Mesenchymal stem cell (in vitro differentiated cells and primary cell): Measurements from ENCODE around the gene NDUFAF8.

ENCODE experiments used
- DNase-seq: peaks from one replicate; pipeline ENCODE4 v3.0.0-alpha.2; 2013
- H2AFZ ChIP-seq: one replicate; pipeline ENCODE4 v1.6.1; 2013; ENCODE audit warnings: low read depth, mild to moderate bottlenecking, control low read depth, inconsistent platforms, low read length, moderate library complexity
- H2AK5ac ChIP-seq: 2 replicates; pipeline ENCODE4 v1.6.1; 2013; ENCODE audit warnings: low read length, moderate library complexity, mild to moderate bottlenecking, inconsistent platforms; ENCODE audit not compliant: severe bottlenecking
- H2BK120ac ChIP-seq: one replicate; pipeline ENCODE4 v1.6.1; 2013; ENCODE audit warnings: low read depth, mild to moderate bottlenecking, inconsistent platforms, low read length, moderate library complexity
- H2BK12ac ChIP-seq, 2 experiments: one replicate each; pipeline ENCODE4 v1.6.1; 2013; ENCODE audit warnings: inconsistent platforms in 2 of 2, low read length in 2 of 2, mild to moderate bottlenecking in 2 of 2, moderate library complexity in 2 of 2, control low read depth in 1 of 2
- H2BK15ac ChIP-seq: one replicate; pipeline ENCODE4 v1.6.1; 2013; ENCODE audit warnings: mild to moderate bottlenecking, low read depth, inconsistent platforms; ENCODE audit not compliant: poor library complexity, severe bottlenecking
- H2BK5ac ChIP-seq: 2 replicates; pipeline ENCODE4 v1.6.1; 2013; ENCODE audit warnings: low read depth, mild to moderate bottlenecking, low read length, control low read depth, inconsistent platforms; ENCODE audit not compliant: poor library complexity, severe bottlenecking
- H3K14ac ChIP-seq, 2 experiments: one replicate each; pipeline ENCODE4 v1.6.1; 2013; ENCODE audit warnings: inconsistent platforms in 2 of 2, low read length in 2 of 2, control low read depth in 1 of 2, mild to moderate bottlenecking in 1 of 2, moderate library complexity in 1 of 2
- H3K18ac ChIP-seq, 2 experiments: one replicate each; pipeline ENCODE4 v1.6.1; 2013; ENCODE audit warnings: inconsistent platforms in 2 of 2, low read length in 2 of 2, control low read depth in 1 of 2, low read depth in 1 of 2, mild to moderate bottlenecking in 1 of 2
- H3K23ac ChIP-seq, 2 experiments: one replicate each; pipeline ENCODE4 v1.6.1; 2013; ENCODE audit warnings: inconsistent platforms in 2 of 2, low read length in 2 of 2, mild to moderate bottlenecking in 2 of 2, moderate library complexity in 2 of 2, control low read depth in 1 of 2
- H3K27ac ChIP-seq: 2 replicates; pipeline ENCODE4 v1.5.1; 2013; ENCODE audit warnings: mild to moderate bottlenecking, moderate library complexity, low read length, control low read depth, inconsistent platforms; ENCODE audit not compliant: poor library complexity, severe bottlenecking
- H3K27me3 ChIP-seq, 2 experiments: 2 replicates each; pipeline versions ENCODE4 v1.6.1 to v1.7.0; 2013; ENCODE audit warnings: low read length in 2 of 2, mild to moderate bottlenecking in 2 of 2, moderate library complexity in 2 of 2, control low read depth in 1 of 2, inconsistent platforms in 1 of 2; ENCODE audit not compliant: control insufficient read depth in 1 of 2, insufficient read depth in 1 of 2
- H3K36me3 ChIP-seq, 2 experiments: 2 replicates each; pipeline versions ENCODE4 v1.6.1 to v1.7.0; 2013; ENCODE audit warnings: low read length in 2 of 2, control low read depth in 1 of 2, inconsistent platforms in 1 of 2, low read depth in 1 of 2, mild to moderate bottlenecking in 1 of 2; ENCODE audit not compliant: insufficient read depth in 2 of 2, control insufficient read depth in 1 of 2
- H3K4ac ChIP-seq, 2 experiments: one replicate each; pipeline ENCODE4 v1.6.1; 2013; ENCODE audit warnings: inconsistent platforms in 2 of 2, low read length in 2 of 2, mild to moderate bottlenecking in 2 of 2, moderate library complexity in 2 of 2, control low read depth in 1 of 2, low read depth in 1 of 2
- H3K4me1 ChIP-seq: 2 replicates; pipeline ENCODE4 v1.6.1; 2013; ENCODE audit warnings: low read depth, low read length, control low read depth; ENCODE audit not compliant: control insufficient read depth, insufficient read depth
- H3K4me2 ChIP-seq: 2 replicates; pipeline ENCODE4 v1.6.1; 2013; ENCODE audit warnings: low read length, mild to moderate bottlenecking, inconsistent platforms; ENCODE audit not compliant: poor library complexity, severe bottlenecking
- H3K4me3 ChIP-seq, 2 experiments: 2 replicates each; pipeline versions ENCODE4 v1.5.1 to v1.7.0; 2013; ENCODE audit warnings: low read length in 2 of 2, mild to moderate bottlenecking in 2 of 2, control low read depth in 1 of 2, low read depth in 1 of 2; ENCODE audit not compliant: insufficient read depth in 1 of 2
- H3K79me1 ChIP-seq: replicated peaks from 2 replicates; pipeline ENCODE4 v1.6.1; 2013; ENCODE audit warnings: mild to moderate bottlenecking, control low read depth, low read length, inconsistent platforms; ENCODE audit not compliant: poor library complexity, severe bottlenecking
- H3K9ac ChIP-seq: 2 replicates; pipeline ENCODE4 v1.7.0; 2013; ENCODE audit warnings: mild to moderate bottlenecking, low read length, moderate library complexity
- H3K9me3 ChIP-seq: 2 replicates; pipeline ENCODE4 v1.7.0; 2013; ENCODE audit warnings: mild to moderate bottlenecking, low read length; ENCODE audit not compliant: control insufficient read depth
- H4K8ac ChIP-seq: one replicate; pipeline ENCODE4 v1.6.1; 2013; ENCODE audit warnings: inconsistent platforms, mild to moderate bottlenecking, low read length, moderate library complexity
- H4K91ac ChIP-seq: one replicate; pipeline ENCODE4 v1.6.1; 2013; ENCODE audit warnings: mild to moderate bottlenecking, low read length, inconsistent platforms
- WGBS: methylation state at CpG from one replicate; pipeline ENCODE4 v1.1.7; 2013; ENCODE audit warnings: mixed read lengths; 5-methylcytosine and 5-hydroxymethylcytosine counted together

The NDUFAF8 gene

GRCh38 chr17:81259058-81259605 lies 20.0 kb downstream of the NDUFAF8 start:
- WGBS: 94% methylated on average over 23 of the region's 23 CpGs
- Histone ChIP-seq H3K18ac (no peak overlapping the region), H3K4ac (no peak overlapping the region), H2BK120ac (no peak overlapping the region), H3K27me3 (no peaks in the 10 kb centered on the region), H3K23ac (no peak overlapping the region), H3K79me1 (peaks cover 16% of the 10 kb centered on the region), H4K91ac (no peak overlapping the region), H2BK15ac (no peak overlapping the region), H3K9me3 (no peaks in the 10 kb centered on the region), H3K27ac (no peak overlapping the region), H3K4me3 (no peak overlapping the region), H2BK12ac (no peak overlapping the region), H2AK5ac (no peak overlapping the region), H3K4me1 (peaks cover 21% of the 10 kb centered on the region), H3K9ac (no peak overlapping the region), H2AFZ (no peak overlapping the region), H3K36me3 (peaks cover 46 to 81% of the 10 kb centered on the region in 2 experiments), H2BK5ac (no peak overlapping the region), H3K4me2 (no peak overlapping the region), H3K14ac (no peak overlapping the region), H4K8ac (no peak overlapping the region)
- DNase-seq: no peak

DNA sequence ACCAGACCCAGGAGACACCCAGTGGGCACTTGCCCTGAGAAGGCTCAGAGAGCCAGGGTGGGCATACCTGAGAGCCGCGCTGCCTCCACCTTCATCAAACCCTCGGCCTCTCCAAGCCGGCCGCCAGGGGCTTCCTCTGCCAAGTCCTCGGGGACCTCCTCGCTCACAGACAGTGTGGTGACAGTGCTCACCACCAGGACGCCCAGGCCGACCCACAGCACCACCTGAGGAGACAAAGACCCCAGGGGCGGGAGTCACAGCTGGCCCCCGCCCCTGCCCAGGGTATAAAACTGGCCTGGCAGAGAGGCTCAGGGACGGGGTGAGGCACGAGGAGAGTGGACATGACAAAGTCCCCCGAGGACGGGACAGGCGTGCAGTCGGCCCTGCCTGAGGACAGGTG lies 21.1 kb downstream of the NDUFAF8 start:
- Histone ChIP-seq H2AFZ (no peak overlapping the region), H3K9me3 (no peaks in the 10 kb centered on the region), H3K14ac (no peak overlapping the region), H3K4me2 (no peak overlapping the region), H2BK12ac (no peak overlapping the region), H3K36me3 (peaks cover 54 to 89% of the 10 kb centered on the region in 2 experiments), H3K27ac (no peak overlapping the region), H2BK5ac (no peak overlapping the region), H3K79me1 (peaks cover 23% of the 10 kb centered on the region), H3K4ac (no peak overlapping the region), H3K4me1 (peaks cover 15% of the 10 kb centered on the region), H2BK120ac (no peak overlapping the region), H3K23ac (no peak overlapping the region), H4K91ac (no peak overlapping the region), H2AK5ac (no peak overlapping the region), H3K27me3 (no peaks in the 10 kb centered on the region), H3K9ac (no peak overlapping the region), H3K18ac (no peak overlapping the region), H3K4me3 (no peak overlapping the region), H2BK15ac (no peak overlapping the region), H4K8ac (no peak overlapping the region)
- DNase-seq: no peak
- WGBS: 95% methylated on average over 17 of the region's 17 CpGs

DNA sequence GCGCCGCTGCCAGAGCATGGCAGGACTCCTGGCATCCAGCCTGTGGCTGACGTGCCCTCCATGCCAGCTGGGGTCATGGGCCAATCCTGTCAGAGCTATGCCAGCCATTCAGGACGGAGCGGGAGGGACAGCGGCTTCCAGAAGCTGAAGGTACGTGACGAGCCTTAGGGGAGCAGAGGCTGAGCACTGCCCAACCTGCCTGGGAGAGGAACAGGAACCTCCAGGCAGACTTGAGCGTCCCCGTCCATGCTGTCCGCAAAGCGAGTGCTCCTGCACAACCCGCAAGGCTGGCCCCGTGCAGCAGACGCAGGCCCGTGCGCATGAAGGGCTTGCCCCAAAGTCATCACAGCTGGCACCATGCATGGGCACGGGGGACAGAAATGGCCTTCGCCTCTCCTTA lies 21.5 kb downstream of the NDUFAF8 start:
- Histone ChIP-seq H2AK5ac (no peak overlapping the region), H3K4me2 (no peak overlapping the region), H3K27me3 (no peaks in the 10 kb centered on the region), H3K9me3 (no peaks in the 10 kb centered on the region), H3K4me3 (no peak overlapping the region), H3K27ac (no peak overlapping the region), H4K8ac (no peak overlapping the region), H3K4me1 (peaks cover 10% of the 10 kb centered on the region), H3K14ac (no peak overlapping the region), H2AFZ (no peak overlapping the region), H3K9ac (no peak overlapping the region), H2BK12ac (no peak overlapping the region), H2BK15ac (no peak overlapping the region), H3K36me3 (peaks cover 58 to 94% of the 10 kb centered on the region in 2 experiments), H3K79me1 (peaks cover 26% of the 10 kb centered on the region), H3K4ac (no peak overlapping the region), H2BK5ac (no peak overlapping the region), H4K91ac (no peak overlapping the region), H3K23ac (no peak overlapping the region), H2BK120ac (no peak overlapping the region), H3K18ac (no peak overlapping the region)
- no peak for DNase-seq
- 96% methylated on average over 19 of the region's 19 CpGs for WGBS

DNA sequence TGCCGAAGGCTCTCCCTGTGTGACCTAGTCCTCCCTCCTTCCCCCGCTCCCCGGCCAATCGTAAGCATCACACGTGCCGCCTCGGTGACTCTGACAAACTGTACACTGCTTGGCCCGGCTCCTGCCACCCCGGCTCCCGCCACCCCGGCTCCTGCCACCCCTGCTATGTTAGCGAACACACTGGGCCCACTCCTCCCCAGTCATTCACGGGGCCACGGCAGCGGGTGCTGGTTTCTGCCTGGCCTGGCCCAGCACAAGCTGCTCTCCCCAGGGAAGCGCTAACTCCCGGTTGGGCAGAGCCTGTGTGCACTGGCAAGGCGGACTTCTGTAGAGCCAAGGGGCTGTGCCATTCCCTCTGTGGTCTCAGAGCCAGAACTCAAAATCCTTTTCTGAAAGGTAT lies 22.0 kb downstream of the NDUFAF8 start:
- no peak overlapping the region for H2BK120ac ChIP-seq
- H2BK12ac ChIP-seq: no peak overlapping the region

More for the DNA sequence above, 22.0 kb downstream of the NDUFAF8 start:
- no peak overlapping the region for H3K14ac ChIP-seq
- H3K9ac ChIP-seq: no peak overlapping the region
- H3K23ac ChIP-seq: no peak overlapping the region
- no peak overlapping the region for H3K4ac ChIP-seq
- no peak overlapping the region for H2BK5ac ChIP-seq
- H4K8ac ChIP-seq: no peak overlapping the region
- H2AK5ac ChIP-seq: no peak overlapping the region
- no peak overlapping the region for H3K4me2 ChIP-seq
- no peak for DNase-seq
- H3K27me3 ChIP-seq: no peaks in the 10 kb centered on the region
- no peak overlapping the region for H3K27ac ChIP-seq
- H2AFZ ChIP-seq: no peak overlapping the region
- H3K18ac ChIP-seq: no peak overlapping the region
- H4K91ac ChIP-seq: no peak overlapping the region
- no peak overlapping the region for H3K4me3 ChIP-seq
- no peak overlapping the region for H2BK15ac ChIP-seq
- WGBS: 95% methylated on average over 18 of the region's 18 CpGs
- H3K79me1 ChIP-seq: peaks cover 28% of the 10 kb centered on the region
- H3K4me1 ChIP-seq: peaks cover 6% of the 10 kb centered on the region
- H3K9me3 ChIP-seq: no peaks in the 10 kb centered on the region
- H3K36me3 ChIP-seq: peaks cover 63 to 96% of the 10 kb centered on the region in 2 experiments
